ENCODE measurements around the gene MLF2. TPM values are rescaled to one million over a fixed set of nuclear protein-coding genes. Genes with fewer than 3 reads are reported as not detected.

Gene MLF2
- total RNA-seq, 2 donors from 2014 or later = 59.4 to 76.5 TPM

DNA sequence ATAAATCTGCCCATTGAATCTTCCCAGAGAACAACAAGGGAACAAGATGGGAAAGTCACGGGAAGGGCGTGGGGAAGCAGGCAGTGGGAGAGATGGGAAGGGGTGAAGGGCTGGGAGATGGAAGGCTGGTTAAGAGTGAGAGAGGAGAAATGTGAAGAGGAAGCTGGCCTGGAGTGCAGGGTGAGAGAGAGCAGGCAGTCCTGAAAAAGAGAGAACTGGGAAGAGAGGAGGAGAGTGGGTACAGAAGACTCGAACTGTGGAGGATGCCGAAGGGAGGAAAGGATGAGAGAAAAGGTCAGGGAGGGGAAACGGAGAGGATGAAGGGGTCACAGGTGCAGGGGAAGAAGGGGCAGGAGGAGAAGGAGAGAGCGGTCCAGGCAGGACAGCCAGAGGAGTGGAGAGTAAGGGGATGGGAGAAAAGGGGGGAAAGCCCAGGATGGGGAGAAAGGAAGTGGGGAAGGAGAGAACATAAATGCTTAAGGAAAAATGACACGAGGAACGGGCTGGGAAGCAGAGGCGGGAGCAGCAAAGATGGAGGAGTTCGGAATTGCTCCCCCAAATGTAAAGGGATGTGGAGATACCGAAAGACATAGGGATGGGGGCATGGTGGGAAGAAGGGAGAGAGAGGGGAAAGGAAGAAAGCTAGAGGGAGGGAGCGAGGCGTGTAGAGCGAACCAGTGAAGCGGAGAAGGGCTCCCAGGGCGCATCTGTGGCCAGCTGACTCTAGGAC is 53.5 kb downstream of the MLF2 start:
- Histone ChIP-seq H3K36me3 (replicated peaks in 1 of 2; ENCODE audit: insufficient read depth in 1 of 2, low read depth in 2 of 2) (no peaks in the 10 kb centered on the region), H3K9me3 (no peaks in the 10 kb centered on the region), H3K4me3 (no peak overlapping the region), H3K27me3 (peaks cover 6 to 21% of the 10 kb centered on the region in 2 donors), H3K27ac (no peak overlapping the region), H3K4me1 (peaks cover 14% of the 10 kb centered on the region)
- ATAC-seq (no peak), DNase-seq (no peak)
- WGBS, 2 donors = 12 to 17% methylated on average over 16 of the region's 16 CpGs
- intact Hi-C loops (cut with DNase I) = no loop called here
- TF ChIP-seq, protein P1, sequence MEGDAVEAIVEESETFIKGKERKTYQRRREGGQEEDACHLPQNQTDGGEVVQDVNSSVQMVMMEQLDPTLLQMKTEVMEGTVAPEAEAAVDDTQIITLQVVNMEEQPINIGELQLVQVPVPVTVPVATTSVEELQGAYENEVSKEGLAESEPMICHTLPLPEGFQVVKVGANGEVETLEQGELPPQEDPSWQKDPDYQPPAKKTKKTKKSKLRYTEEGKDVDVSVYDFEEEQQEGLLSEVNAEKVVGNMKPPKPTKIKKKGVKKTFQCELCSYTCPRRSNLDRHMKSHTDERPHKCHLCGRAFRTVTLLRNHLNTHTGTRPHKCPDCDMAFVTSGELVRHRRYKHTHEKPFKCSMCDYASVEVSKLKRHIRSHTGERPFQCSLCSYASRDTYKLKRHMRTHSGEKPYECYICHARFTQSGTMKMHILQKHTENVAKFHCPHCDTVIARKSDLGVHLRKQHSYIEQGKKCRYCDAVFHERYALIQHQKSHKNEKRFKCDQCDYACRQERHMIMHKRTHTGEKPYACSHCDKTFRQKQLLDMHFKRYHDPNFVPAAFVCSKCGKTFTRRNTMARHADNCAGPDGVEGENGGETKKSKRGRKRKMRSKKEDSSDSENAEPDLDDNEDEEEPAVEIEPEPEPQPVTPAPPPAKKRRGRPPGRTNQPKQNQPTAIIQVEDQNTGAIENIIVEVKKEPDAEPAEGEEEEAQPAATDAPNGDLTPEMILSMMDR (IDR thresholded peaks at IDR 0.05) = no peak
- TF ChIP-seq POLR2A (IDR thresholded peaks at IDR 0.05) = no peak

DNA sequence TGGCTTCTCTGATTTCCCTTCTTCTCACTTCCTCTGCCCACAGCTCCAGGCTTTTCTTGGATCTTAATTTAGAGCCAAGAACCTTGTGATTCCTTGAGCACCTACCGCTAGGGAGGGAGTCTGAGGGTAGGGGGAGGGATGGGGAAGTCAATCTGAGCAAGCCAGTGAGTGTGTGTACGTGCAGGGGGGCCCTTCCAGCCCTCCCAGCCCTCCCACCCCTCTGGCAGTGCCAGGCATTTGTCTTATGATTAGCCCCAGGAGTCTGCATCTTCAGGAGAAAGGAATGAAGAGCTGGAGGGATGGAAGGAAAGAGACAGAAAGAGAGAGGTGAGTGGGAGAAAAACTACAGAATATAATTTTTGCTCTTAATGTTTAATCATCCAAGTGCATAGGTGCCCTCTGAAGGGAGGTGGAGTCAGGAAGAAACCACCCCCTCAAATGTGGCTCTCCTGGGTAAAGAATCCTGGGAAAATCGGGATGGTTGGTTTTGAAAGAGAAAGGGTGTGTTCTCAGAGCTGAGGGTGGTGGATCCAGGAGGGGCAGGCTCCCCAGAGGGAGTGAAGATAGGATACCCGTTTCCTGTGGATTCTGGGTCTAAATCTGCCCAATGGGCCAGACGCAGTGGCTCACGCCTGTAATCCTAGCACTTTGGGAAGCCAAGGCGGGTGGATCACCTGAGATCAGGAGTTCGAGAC is 54.4 kb downstream of the MLF2 start:
- TF ChIP-seq POLR2A (IDR thresholded peaks at IDR 0.05) = no peak
- TF ChIP-seq, protein P1 (IDR thresholded peaks at IDR 0.05) = no peak
- intact Hi-C loops (cut with DNase I) = no loop called here
- Histone ChIP-seq H3K27me3 (peaks cover 6 to 21% of the 10 kb centered on the region in 2 donors), H3K36me3 (replicated peaks in 1 of 2; ENCODE audit: insufficient read depth in 1 of 2, low read depth in 2 of 2) (no peaks in the 10 kb centered on the region), H3K27ac (no peak overlapping the region), H3K4me1 (peaks cover 14% of the 10 kb centered on the region), H3K9me3 (no peaks in the 10 kb centered on the region), H3K4me3 (no peak overlapping the region)
- ATAC-seq = no peak
- DNase-seq = no peak
- 40 to 42% methylated on average over 8 of the region's 8 CpGs for whole genome bisulfite sequencing, 2 donors

Small RNA genes within 50 kb of the gene (small RNA-seq; reads per million reads assigned to genes)
- gene RNU6-781P = not detected

Other genes starting within 250 kb of the MLF2 start
- gene GAPDH, start 218.6 kb downstream of the MLF2 start, total RNA-seq = 100 to 1,000 TPM; 311 to 476 TPM
- gene IFFO1, start 197.1 kb downstream of the MLF2 start, total RNA-seq = 10 to 100 TPM; 11.4 to 13.2 TPM
- 10 to 100 TPM; 10.9 to 83.1 TPM for gene NOP2, start 184.8 kb downstream of the MLF2 start, total RNA-seq
- 100 to 1,000 TPM; 114 to 122 TPM for gene CHD4, start 145.8 kb downstream of the MLF2 start, total RNA-seq
- gene LPAR5, start 117.2 kb downstream of the MLF2 start, total RNA-seq = 1 to 10 TPM in 1 of 2 donors, under 1 TPM in 1; 0.66 to 3.6 TPM
- 1 to 10 TPM in 1 of 2 donors, under 1 TPM in 1; 0.78 to 5.9 TPM for gene ACRBP, start 105.7 kb downstream of the MLF2 start, total RNA-seq
- gene ING4, start 90.0 kb downstream of the MLF2 start, total RNA-seq = 10 to 100 TPM; 23.3 to 39.9 TPM
- gene ZNF384, start 63.8 kb downstream of the MLF2 start, total RNA-seq = 10 to 100 TPM; 20.0 to 25.4 TPM
- not detected for gene PIANP, start 52.3 kb downstream of the MLF2 start, total RNA-seq
- 10 to 100 TPM; 20.2 to 27.7 TPM for gene COPS7A, start 29.1 kb downstream of the MLF2 start, total RNA-seq
- gene PTMS, start 13.2 kb upstream of the MLF2 start, total RNA-seq = 100 to 1,000 TPM in 1 of 2 donors, 10 to 100 TPM in 1; 69.5 to 109 TPM
- gene LAG3, start 19.4 kb upstream of the MLF2 start, total RNA-seq = not detected
- 1 to 10 TPM; 3.0 to 5.2 TPM for gene CD4, start 36.4 kb upstream of the MLF2 start, total RNA-seq
- under 1 TPM in 1 of 2 donors, not detected in 1; 0.78 TPM for gene GPR162, start 68.7 kb upstream of the MLF2 start, total RNA-seq
- gene P3H3, start 75.3 kb upstream of the MLF2 start, total RNA-seq = 10 to 100 TPM; 17.6 to 43.2 TPM
- gene GNB3, start 87.8 kb upstream of the MLF2 start, total RNA-seq = under 1 TPM; 0.33 to 0.52 TPM
- gene CDCA3, start 98.1 kb upstream of the MLF2 start, total RNA-seq = 1 to 10 TPM in 1 of 2 donors, under 1 TPM in 1; 0.52 to 2.3 TPM
- 10 to 100 TPM; 18.2 to 60.6 TPM for gene USP5, start 99.0 kb upstream of the MLF2 start, total RNA-seq
- gene TPI1, start 114.4 kb upstream of the MLF2 start, total RNA-seq = 100 to 1,000 TPM; 134 to 152 TPM
- 10 to 100 TPM in 1 of 2 donors, 1 to 10 TPM in 1; 2.6 to 11.9 TPM for gene SPSB2, start 120.2 kb upstream of the MLF2 start, total RNA-seq
- 10 to 100 TPM in 1 of 2 donors, 1 to 10 TPM in 1; 7.0 to 21.1 TPM for gene LRRC23, start 151.7 kb upstream of the MLF2 start, total RNA-seq
- 10 to 100 TPM in 1 of 2 donors, 1 to 10 TPM in 1; 4.4 to 11.9 TPM for gene ENO2, start 161.4 kb upstream of the MLF2 start, total RNA-seq
- gene ATN1, start 174.8 kb upstream of the MLF2 start, total RNA-seq = 10 to 100 TPM; 36.1 to 86.7 TPM
- gene RNU7-1, start 190.7 kb upstream of the MLF2 start, total RNA-seq = not detected
- 100 to 1,000 TPM; 219 to 302 TPM for gene C12orf57, start 190.9 kb upstream of the MLF2 start, total RNA-seq
- gene PTPN6, start 198.2 kb upstream of the MLF2 start, total RNA-seq = 10 to 100 TPM; 18.4 to 19.4 TPM
- gene PHB2, start 217.5 kb upstream of the MLF2 start, total RNA-seq = 100 to 1,000 TPM in 1 of 2 donors, 10 to 100 TPM in 1; 83.4 to 125 TPM
- gene EMG1, start 217.8 kb upstream of the MLF2 start, total RNA-seq = 10 to 100 TPM in 1 of 2 donors, 1 to 10 TPM in 1; 8.3 to 15.5 TPM